NCI-H2196 (cell line): ENCODE measurements around the gene RAB8B.

Experiments
- DNase-seq: peaks from one replicate; lab custom pipeline; 2025; ENCODE audit not compliant: unreplicated experiment; lab: John Stamatoyannopoulos, UW

RAB8B gene

GRCh38 chr15:63188926-63189871 lies at the start of gene RAB8B:
RAB8B (plus strand) TSS chr15:63189606; CDS start chr15:63189625, 19 bp downstream.
- DNase-seq, result peak; percentile 86

GRCh38 chr15:63140936-63141335 lies 48.5 kb upstream of the RAB8B start:
- DNase-seq, result no peak

- DNase-seq, result no peak
These were observed 44.0 kb upstream of the RAB8B start for GRCh38 chr15:63145426-63145825.

- no peak for DNase-seq
These were observed 42.7 kb upstream of the RAB8B start for GRCh38 chr15:63146684-63147083.

GRCh38 chr15:63151665-63152064 lies 37.7 kb upstream of the RAB8B start:
- DNase-seq, result no peak

GRCh38 chr15:63155486-63155885 lies 33.9 kb upstream of the RAB8B start:
- no peak for DNase-seq

- DNase-seq, result no peak
These were observed 33.2 kb upstream of the RAB8B start for GRCh38 chr15:63156086-63156710.

GRCh38 chr15:63156755-63157117 lies 32.7 kb upstream of the RAB8B start:
- no peak for DNase-seq

- peak; percentile 70 for DNase-seq
These were observed 32.1 kb upstream of the RAB8B start, which contains the start of gene RPS27L for GRCh38 chr15:63157118-63157843. RPS27L (minus strand) TSS chr15:63157477; CDS start chr15:63157405, 72 bp downstream.

GRCh38 chr15:63157891-63158431 lies 31.4 kb upstream of the RAB8B start:
- peak; percentile 7 for DNase-seq

- no peak for DNase-seq
These were observed 28.8 kb upstream of the RAB8B start for GRCh38 chr15:63160638-63161037.

- DNase-seq, result no peak
These were observed 26.2 kb upstream of the RAB8B start for GRCh38 chr15:63163217-63163616.

GRCh38 chr15:63165166-63165859 lies 24.1 kb upstream of the RAB8B start:
- no peak for DNase-seq

GRCh38 chr15:63166219-63166618 lies 23.2 kb upstream of the RAB8B start:
- DNase-seq, result no peak

GRCh38 chr15:63169788-63170187 lies 19.6 kb upstream of the RAB8B start:
- no peak for DNase-seq

- no peak for DNase-seq
These were observed 17.0 kb upstream of the RAB8B start for GRCh38 chr15:63172376-63172775.

GRCh38 chr15:63172851-63173451 lies 16.5 kb upstream of the RAB8B start:
- no peak for DNase-seq

GRCh38 chr15:63176302-63176701 lies 13.1 kb upstream of the RAB8B start:
- DNase-seq, result no peak

- DNase-seq, result no peak
These were observed 11.4 kb upstream of the RAB8B start for GRCh38 chr15:63178034-63178433.

GRCh38 chr15:63180746-63181145 lies 8.7 kb upstream of the RAB8B start:
- no peak for DNase-seq
